A549 (cell line): Measurements from ENCODE around the gene MLLT10.

Source experiments
- MAX ChIP-seq: IDR thresholded peaks from 2 replicates; pipeline ENCODE4 v1.6.1; 2012
- MAZ ChIP-seq: fragments of 150-350 bp; IDR thresholded peaks from 2 replicates; pipeline ENCODE4 v1.6.1; 2014; ENCODE audit warnings: antibody characterized with exemption, low read depth, low read length, borderline replicate concordance
- POLR2A ChIP-seq: IDR thresholded peaks from 2 replicates; pipeline ENCODE4 v1.6.1; 2012; ENCODE audit warnings: mild to moderate bottlenecking, low read length
- REST ChIP-seq: fragments of 200-600 bp; sonication (generic); IDR thresholded peaks from 2 replicates; pipeline ENCODE4 v1.6.1; 2016; ENCODE audit warnings: antibody characterized with exemption, mild to moderate bottlenecking, moderate library complexity

GRCh38 chr10:21675157-21675796 lies 141.2 kb downstream of the MLLT10 start:
- no peak for TF ChIP-seq REST
- no peak for TF ChIP-seq POLR2A
- TF ChIP-seq MAX: no peak
- TF ChIP-seq MAZ: no peak
